BJ (cell line): ENCODE results near the gene MON1B. TPM values are rescaled to one million over a fixed set of nuclear protein-coding genes. Genes with fewer than 3 reads are reported as not detected.
A peak's percentile ranks its signal among the peaks of the same experiment; 100 is the strongest.

Source experiments
- CTCF ChIA-PET: fragments of 350-600 bp; formaldehyde crosslinking; extraction: SDS; loops from one replicate; lab custom pipeline; 2021; ENCODE audit warnings: antibody characterized with exemption, inconsistent platforms; lab: Yijun Ruan, JAX
- POLR2A ChIA-PET: fragments of 300-600 bp; sonication (Branson Sonifier 250); formaldehyde crosslinking; extraction: SDS; loops from one replicate; lab custom pipeline; 2021; ENCODE audit warnings: antibody characterized with exemption; lab: Charles Lee
- DNase-seq: peaks from one replicate; pipeline ENCODE4 v3.0.0-alpha.2; 2011; ENCODE audit warnings: low read depth
- H3K27me3 ChIP-seq: 2 replicates; pipeline ENCODE4 v1.6.0; 2011; ENCODE audit warnings: low read length; ENCODE audit not compliant: control insufficient read depth, insufficient read depth
- H3K36me3 ChIP-seq: 2 replicates; pipeline ENCODE4 v1.5.1; 2011; ENCODE audit warnings: low read length; ENCODE audit not compliant: control insufficient read depth, insufficient read depth
- H3K4me3 ChIP-seq: 2 replicates; pipeline ENCODE4 v1.5.1; 2011; ENCODE audit warnings: low read depth, mild to moderate bottlenecking, control low read depth, low read length
- CTCF ChIP-seq: IDR thresholded peaks from 2 replicates; pipeline ENCODE4 v1.5.1; 2011; ENCODE audit warnings: low read depth, mild to moderate bottlenecking, control low read depth, inconsistent platforms, low read length, moderate library complexity; ENCODE audit not compliant: insufficient read depth
- polyA plus RNA-seq: library from polyadenylated mRNA; depleted of rRNA; stranded (reverse); fragments of >200 nt; gene quantifications from 2 replicates; pipeline ENCODE4 v1.2.3, GENCODE V29; 2011

The MON1B gene
- polyA plus RNA-seq, 1 experiment = 17.3 TPM

- no peak for DNase-seq
- no peaks in the 10 kb centered on the region for H3K36me3 ChIP-seq
- no peak for TF ChIP-seq CTCF
- no peaks in the 10 kb centered on the region for H3K27me3 ChIP-seq
- ChIA-PET POLR2A (no interaction called here), CTCF (interaction anchor here (0.6 to 1.2 kb wide), 2 partner anchors 9 to 52 kb away, joined by 3 read pairs; no protein-coding TSS in a partner anchor)
- H3K4me3 ChIP-seq = peak overlapping the region; percentile 52
Observed at GRCh38 chr16:77211880-77212740, 21.1 kb downstream of the MON1B start.

GRCh38 chr16:77212741-77213541, 22.0 kb downstream of the MON1B start:
- TF ChIP-seq CTCF = no peak
- no peak for DNase-seq
- Histone ChIP-seq H3K27me3 (no peaks in the 10 kb centered on the region), H3K36me3 (no peaks in the 10 kb centered on the region), H3K4me3 (peak overlapping the region; percentile 52)
- ChIA-PET POLR2A (no interaction called here), CTCF (interaction anchor here (1.0 to 1.4 kb wide), 3 partner anchors 8 to 10 kb away, joined by 3 to 4 read pairs (median 3); no protein-coding TSS in a partner anchor)

- POLR2A ChIA-PET = no interaction called here
- peak; percentile 67 for DNase-seq
- CTCF ChIA-PET = interaction anchor here (1.0 to 1.4 kb wide), 2 partner anchors 9 to 10 kb away, joined by 3 to 4 read pairs; no protein-coding TSS in a partner anchor
- no peaks in the 10 kb centered on the region for H3K36me3 ChIP-seq
- H3K27me3 ChIP-seq = no peaks in the 10 kb centered on the region
- TF ChIP-seq CTCF = no peak
- H3K4me3 ChIP-seq = no peak overlapping the region
Observed at GRCh38 chr16:77213542-77214106, 22.6 kb downstream of the MON1B start.

GRCh38 chr16:77214411-77215138, 23.6 kb downstream of the MON1B start:
- no peak for DNase-seq
- ChIA-PET POLR2A (no interaction called here), CTCF (interaction anchor here (0.7 to 1.6 kb wide), 5 partner anchors 9 to 364 kb away, joined by 3 to 4 read pairs (median 3); no protein-coding TSS in a partner anchor)
- TF ChIP-seq CTCF = no peak
- Histone ChIP-seq H3K4me3 (no peak overlapping the region), H3K36me3 (no peaks in the 10 kb centered on the region), H3K27me3 (peaks cover 2% of the 10 kb centered on the region; the same call in 1 of the 2 replicates)
